ENCODE results near the gene LRRC8B. TPM values are rescaled to one million over a fixed set of nuclear protein-coding genes. Genes with fewer than 3 reads are reported as not detected.

The LRRC8B gene
- total and polyA plus RNA-seq, 2 experiments from 2014 or later, result 4.6 to 5.1 TPM

GRCh38 chr1:89483757-89484077, 40.9 kb upstream of the LRRC8B start:
- no peak for DNase-seq (ENCODE audit: low spot score)
- Histone ChIP-seq H3K36me3 (replicated peaks; ENCODE audit: insufficient read depth, low read depth) (no peaks in the 10 kb centered on the region), H3K9me3 (ENCODE audit: low read depth) (no peaks in the 10 kb centered on the region), H3K4me1 (ENCODE audit: insufficient read depth) (no peaks in the 10 kb centered on the region), H3K79me2 (no peaks in the 10 kb centered on the region), H3K9me2 (replicated peaks; ENCODE audit: insufficient read depth) (no peaks in the 10 kb centered on the region), H3K27me3 (no peaks in the 10 kb centered on the region), H3K4me3 (no peak overlapping the region), H3K27ac (no peak overlapping the region), H2AFZ (no peak overlapping the region), H3K4me2 (no peak overlapping the region), H4K20me1 (ENCODE audit: insufficient read depth, poor library complexity, severe bottlenecking) (no peaks in the 10 kb centered on the region)
- TF ChIP-seq EZH2 (IDR thresholded peaks at IDR 0.05; ENCODE audit: borderline replicate concordance) (no peak), CTCF (IDR thresholded peaks at IDR 0.05; ENCODE audit: poor library complexity) (no peak), EZH2phosphoT487 (IDR thresholded peaks at IDR 0.05; ENCODE audit: low read depth, severe bottlenecking, unreplicated experiment) (no peak)
- 100% methylated on average over 1 of the region's 1 CpG for WGBS (ENCODE audit: low lambda C conversion rate, missing lambda C conversion rate)

- Histone ChIP-seq H2AFZ (no peak overlapping the region), H3K4me2 (no peak overlapping the region), H3K9me3 (ENCODE audit: low read depth) (no peaks in the 10 kb centered on the region), H3K9me2 (replicated peaks; ENCODE audit: insufficient read depth) (no peaks in the 10 kb centered on the region), H3K27me3 (no peaks in the 10 kb centered on the region), H3K79me2 (no peaks in the 10 kb centered on the region), H3K27ac (no peak overlapping the region), H3K4me3 (no peak overlapping the region), H3K36me3 (replicated peaks; ENCODE audit: insufficient read depth, low read depth) (no peaks in the 10 kb centered on the region), H4K20me1 (ENCODE audit: insufficient read depth, poor library complexity, severe bottlenecking) (no peaks in the 10 kb centered on the region), H3K4me1 (ENCODE audit: insufficient read depth) (no peaks in the 10 kb centered on the region)
- DNase-seq (ENCODE audit: low spot score), result no peak
- no peak for TF ChIP-seq EZH2 (IDR thresholded peaks at IDR 0.05; ENCODE audit: borderline replicate concordance)
- TF ChIP-seq EZH2phosphoT487 (IDR thresholded peaks at IDR 0.05; ENCODE audit: low read depth, severe bottlenecking, unreplicated experiment), result no peak
- WGBS (ENCODE audit: low lambda C conversion rate, missing lambda C conversion rate), result 56% methylated on average over 3 of the region's 3 CpGs
Measured at GRCh38 chr1:89484092-89485038, 40.3 kb upstream of the LRRC8B start.

- no peaks in the 10 kb centered on the region for H3K9me3 ChIP-seq (ENCODE audit: low read depth)
- H3K79me2 ChIP-seq, result no peaks in the 10 kb centered on the region
- no peak overlapping the region for H3K4me3 ChIP-seq
Measured at GRCh38 chr1:89487972-89488371, 36.7 kb upstream of the LRRC8B start.

More at GRCh38 chr1:89487972-89488371, 36.7 kb upstream of the LRRC8B start:
- Histone ChIP-seq H2AFZ (no peak overlapping the region), H4K20me1 (ENCODE audit: insufficient read depth, poor library complexity, severe bottlenecking) (no peaks in the 10 kb centered on the region), H3K4me2 (no peak overlapping the region), H3K9me2 (replicated peaks; ENCODE audit: insufficient read depth) (no peaks in the 10 kb centered on the region), H3K27ac (no peak overlapping the region), H3K27me3 (no peaks in the 10 kb centered on the region), H3K4me1 (ENCODE audit: insufficient read depth) (no peaks in the 10 kb centered on the region), H3K36me3 (replicated peaks; ENCODE audit: insufficient read depth, low read depth) (no peaks in the 10 kb centered on the region)
- TF ChIP-seq EZH2 (IDR thresholded peaks at IDR 0.05; ENCODE audit: borderline replicate concordance), result no peak
- TF ChIP-seq EZH2phosphoT487 (IDR thresholded peaks at IDR 0.05; ENCODE audit: low read depth, severe bottlenecking, unreplicated experiment), result no peak
- TF ChIP-seq CTCF (IDR thresholded peaks at IDR 0.05; ENCODE audit: poor library complexity), result no peak
- no peak for DNase-seq (ENCODE audit: low spot score)
- 80% methylated on average over 2 of the region's 2 CpGs for WGBS (ENCODE audit: low lambda C conversion rate, missing lambda C conversion rate)

Data from hepatocyte (in vitro differentiated cells).